ENCODE measurements around the gene HEXD. TPM values are rescaled to one million over a fixed set of nuclear protein-coding genes. Genes with fewer than 3 reads are reported as not detected.
"Not testable (repeated sequence)": the region's sequence is repeated elsewhere in the genome, so short reads cannot be mapped to it uniquely, and the experiment has no call there.

Gene HEXD
- total and polyA plus RNA-seq, 3 experiments from 2014 or later, result 10.6 to 30.4 (median 29.6) TPM

GRCh38 chr17:82412081-82412480, 6.1 kb upstream of the HEXD start:
- H3K4me3 ChIP-seq (ENCODE audit: low read length); H3K9me3 Mint-ChIP-seq; H3K36me3 ChIP-seq (ENCODE audit: insufficient read depth, low read length); H3K4me1 ChIP-seq (ENCODE audit: insufficient read depth, low read length); H3K27me3 Mint-ChIP-seq; H3K4me3 Mint-ChIP-seq; CTCF ChIA-PET; H3K27ac Mint-ChIP-seq; POLR2A ChIA-PET; DNase-seq; H3K27ac ChIP-seq (ENCODE audit: low read depth, low read length); H3K9me3 ChIP-seq (ENCODE audit: low read length); H3K27me3 ChIP-seq (ENCODE audit: insufficient read depth, low read length, poor library complexity, severe bottlenecking): not testable (repeated sequence)
- H3K4me1 Mint-ChIP-seq, result peaks cover 6 to 17% (median 9%) of the 10 kb centered on the region in 3 donors
- H3K36me3 Mint-ChIP-seq, result peaks cover 0 to 32% (median 8%) of the 10 kb centered on the region in 3 donors

DNA sequence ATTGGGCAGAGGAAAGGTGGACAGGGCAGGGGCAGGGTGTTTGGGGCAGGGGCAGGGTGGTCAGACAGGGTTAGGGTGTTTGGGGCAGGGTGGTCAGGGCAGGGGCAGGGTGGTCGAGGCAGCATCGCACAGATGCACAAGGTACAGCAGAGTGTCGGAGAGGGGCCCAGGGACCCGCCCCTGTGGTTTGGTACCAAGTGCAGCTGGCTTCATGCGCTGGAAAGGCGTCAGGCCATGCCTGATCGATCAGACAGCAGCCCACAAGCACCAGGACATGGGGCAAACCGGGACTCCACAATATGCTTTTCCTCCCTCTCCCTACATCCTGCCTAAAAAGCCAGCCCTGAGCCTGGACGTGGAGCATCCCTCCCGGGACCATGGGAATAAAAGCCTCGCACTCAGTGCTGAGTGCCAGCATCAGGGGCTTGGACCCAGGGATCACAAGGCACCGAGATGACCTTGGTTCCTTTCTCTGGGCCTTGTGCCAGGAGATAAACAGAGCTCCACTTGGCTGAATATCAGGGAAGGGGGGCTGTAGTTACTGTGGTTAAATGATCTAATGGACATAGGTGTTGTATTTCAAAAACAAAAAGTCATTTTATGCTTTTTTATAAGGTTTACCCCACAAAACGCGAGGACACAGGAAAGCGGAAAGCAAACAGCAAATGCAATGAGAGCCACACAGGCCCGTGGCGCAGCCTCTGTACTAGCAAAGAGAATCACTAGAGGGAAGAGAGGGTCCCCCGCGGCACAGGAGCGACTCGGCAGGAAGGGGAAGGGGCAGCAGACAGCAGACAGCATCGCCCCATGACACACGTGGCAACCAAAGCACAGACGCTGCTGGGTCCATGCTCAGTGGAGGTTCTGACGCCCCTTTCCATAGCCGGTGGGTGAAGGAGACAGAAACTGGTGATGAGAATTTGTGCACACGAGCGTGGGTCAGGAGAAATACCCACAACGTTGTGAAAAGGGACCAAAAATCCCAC, 5.3 kb upstream of the HEXD start:
- peaks cover 15% of the 10 kb centered on the region for H3K4me1 ChIP-seq (ENCODE audit: insufficient read depth, low read length)
- H3K27me3 ChIP-seq (ENCODE audit: insufficient read depth, low read length, poor library complexity, severe bottlenecking), result no peaks in the 10 kb centered on the region
- H3K4me1 Mint-ChIP-seq, result peaks cover 10 to 18% (median 13%) of the 10 kb centered on the region in 3 donors
- H3K9me3 Mint-ChIP-seq, result no peaks in the 10 kb centered on the region
- peaks cover 0 to 25% (median 6%) of the 10 kb centered on the region in 3 donors for H3K36me3 Mint-ChIP-seq
- DNase-seq, result no peak
- no peaks in the 10 kb centered on the region for H3K36me3 ChIP-seq (ENCODE audit: insufficient read depth, low read length)
- H3K4me3 Mint-ChIP-seq, result peak overlapping the region in 3 of 7 donors; percentile 35 to 56 (median 51)
- ChIA-PET POLR2A (interaction anchor here (0.6 kb wide), 1 partner anchor 10 kb away, joined by 3 read pairs; no protein-coding TSS in a partner anchor), CTCF (interaction anchor here (1.9 kb wide), 1 partner anchor 60 kb away, joined by 5 read pairs; no protein-coding TSS in a partner anchor)
- H3K4me3 ChIP-seq (ENCODE audit: low read length), result no peak overlapping the region
- no peak overlapping the region for H3K27ac Mint-ChIP-seq
- H3K27me3 Mint-ChIP-seq, result no peaks in the 10 kb centered on the region
- H3K9me3 ChIP-seq (ENCODE audit: low read length), result no peaks in the 10 kb centered on the region
- no peak overlapping the region for H3K27ac ChIP-seq (ENCODE audit: low read depth, low read length)

DNA sequence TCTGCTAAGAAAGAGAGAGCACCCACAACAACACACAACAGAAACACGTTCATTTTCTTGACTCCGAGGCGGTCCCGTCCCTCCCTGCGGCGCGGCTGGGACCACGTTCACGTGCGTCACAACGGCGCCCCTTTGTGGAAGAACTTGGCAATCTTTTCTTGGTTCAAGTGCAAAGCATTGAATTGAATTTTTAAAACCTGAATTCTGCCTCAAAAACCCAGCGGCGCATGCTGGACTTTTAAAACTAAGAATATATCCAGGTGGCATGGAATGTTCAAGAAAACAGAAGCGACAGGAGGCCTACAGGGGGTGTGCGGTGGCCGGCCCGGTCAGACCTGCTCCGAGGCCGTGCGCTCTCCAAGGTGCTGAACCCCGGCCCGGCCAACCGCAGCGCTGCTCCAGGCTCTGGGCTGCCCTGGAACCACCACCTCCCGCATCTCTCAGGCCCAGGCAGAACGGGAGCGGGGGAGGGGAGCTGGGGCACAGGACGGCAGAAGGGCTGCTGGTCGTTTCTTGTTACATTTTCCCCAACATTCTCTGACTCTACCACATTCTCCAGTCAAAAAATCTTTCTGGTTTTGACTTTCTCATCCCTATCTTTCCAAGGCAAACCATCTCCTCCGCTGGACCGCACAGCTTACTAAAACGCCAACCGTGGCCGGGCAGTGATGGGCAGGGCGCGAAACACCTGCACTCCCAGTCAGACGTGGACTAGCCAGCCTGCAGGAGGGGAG, 3.4 kb upstream of the HEXD start:
- CTCF ChIA-PET, result interaction anchor here (0.9 to 1.9 kb wide), 4 partner anchors 62 to 117 kb away, joined by 3 to 5 read pairs (median 4); no protein-coding TSS in a partner anchor
- no peaks in the 10 kb centered on the region for H3K9me3 Mint-ChIP-seq
- POLR2A ChIA-PET, result no interaction called here
- Histone ChIP-seq H3K36me3 (ENCODE audit: insufficient read depth, low read length) (no peaks in the 10 kb centered on the region), H3K4me1 (ENCODE audit: insufficient read depth, low read length) (peaks cover 25% of the 10 kb centered on the region), H3K9me3 (ENCODE audit: low read length) (no peaks in the 10 kb centered on the region), H3K27ac (ENCODE audit: low read depth, low read length) (no peak overlapping the region), H3K27me3 (ENCODE audit: insufficient read depth, low read length, poor library complexity, severe bottlenecking) (no peaks in the 10 kb centered on the region), H3K4me3 (ENCODE audit: low read length) (no peak overlapping the region)
- H3K27ac Mint-ChIP-seq, result no peak overlapping the region
- H3K4me1 Mint-ChIP-seq, result peaks cover 19 to 29% (median 19%) of the 10 kb centered on the region in 3 donors
- peak; percentile 47 to 75 (median 61) for DNase-seq
- H3K36me3 Mint-ChIP-seq, result peaks cover 0 to 16% (median 2%) of the 10 kb centered on the region in 3 donors
- H3K27me3 Mint-ChIP-seq, result no peaks in the 10 kb centered on the region
- H3K4me3 Mint-ChIP-seq, result peak overlapping the region in 1 of 7 donors; percentile 24

GRCh38 chr17:82415336-82415735, 2.8 kb upstream of the HEXD start:
- Mint-ChIP-seq H3K27ac (no peak overlapping the region), H3K4me3 (no peak overlapping the region)
- CTCF ChIA-PET, result interaction anchor here (1.5 kb wide), 1 partner anchor 64 kb away, joined by 5 read pairs; no protein-coding TSS in a partner anchor

DNA sequence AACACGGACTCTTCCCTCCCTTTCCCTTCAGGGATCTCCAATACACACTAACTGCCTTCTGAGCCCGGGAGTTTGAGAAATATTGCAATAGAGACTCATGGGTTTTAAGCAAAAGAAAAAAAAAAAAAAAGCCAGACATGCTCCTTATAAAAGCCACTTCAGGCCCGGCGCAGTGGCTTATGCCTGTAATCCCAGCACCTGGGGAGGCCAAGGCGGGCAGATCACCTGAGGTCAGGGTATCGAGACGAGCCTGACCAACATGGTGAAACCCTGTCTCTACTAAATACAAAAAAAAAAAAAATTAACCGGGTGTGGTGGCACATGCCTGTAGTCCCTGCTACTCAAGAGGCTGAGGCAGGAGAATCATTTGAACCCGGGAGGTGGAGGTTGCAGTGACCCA, 2.4 kb upstream of the HEXD start:
- no peak overlapping the region for H3K27ac Mint-ChIP-seq
- Histone ChIP-seq H3K4me1 (ENCODE audit: insufficient read depth, low read length) (peaks cover 31% of the 10 kb centered on the region), H3K4me3 (ENCODE audit: low read length) (no peak overlapping the region), H3K27me3 (ENCODE audit: insufficient read depth, low read length, poor library complexity, severe bottlenecking) (no peaks in the 10 kb centered on the region), H3K27ac (ENCODE audit: low read depth, low read length) (no peak overlapping the region), H3K36me3 (ENCODE audit: insufficient read depth, low read length) (peaks cover 7% of the 10 kb centered on the region), H3K9me3 (ENCODE audit: low read length) (no peaks in the 10 kb centered on the region)
- H3K36me3 Mint-ChIP-seq, result peaks cover 0 to 23% (median 5%) of the 10 kb centered on the region in 3 donors
- H3K9me3 Mint-ChIP-seq, result no peaks in the 10 kb centered on the region
- peaks cover 24 to 35% (median 25%) of the 10 kb centered on the region in 3 donors for H3K4me1 Mint-ChIP-seq
- POLR2A ChIA-PET, result no interaction called here
- DNase-seq, result no peak
- H3K4me3 Mint-ChIP-seq, result no peak overlapping the region
- H3K27me3 Mint-ChIP-seq, result no peaks in the 10 kb centered on the region
- CTCF ChIA-PET, result no interaction called here

More at GRCh38 chr17:82415336-82415735, 2.8 kb upstream of the HEXD start:
- Histone ChIP-seq H3K36me3 (ENCODE audit: insufficient read depth, low read length) (peaks cover 3% of the 10 kb centered on the region), H3K27ac (ENCODE audit: low read depth, low read length) (no peak overlapping the region), H3K4me1 (ENCODE audit: insufficient read depth, low read length) (peaks cover 31% of the 10 kb centered on the region), H3K4me3 (ENCODE audit: low read length) (no peak overlapping the region), H3K27me3 (ENCODE audit: insufficient read depth, low read length, poor library complexity, severe bottlenecking) (no peaks in the 10 kb centered on the region), H3K9me3 (ENCODE audit: low read length) (no peaks in the 10 kb centered on the region)
- DNase-seq, result no peak
- Mint-ChIP-seq H3K27me3 (no peaks in the 10 kb centered on the region), H3K4me1 (peaks cover 24 to 35% (median 24%) of the 10 kb centered on the region in 3 donors), H3K36me3 (peaks cover 0 to 22% (median 5%) of the 10 kb centered on the region in 3 donors), H3K9me3 (no peaks in the 10 kb centered on the region)
- POLR2A ChIA-PET, result no interaction called here

DNA sequence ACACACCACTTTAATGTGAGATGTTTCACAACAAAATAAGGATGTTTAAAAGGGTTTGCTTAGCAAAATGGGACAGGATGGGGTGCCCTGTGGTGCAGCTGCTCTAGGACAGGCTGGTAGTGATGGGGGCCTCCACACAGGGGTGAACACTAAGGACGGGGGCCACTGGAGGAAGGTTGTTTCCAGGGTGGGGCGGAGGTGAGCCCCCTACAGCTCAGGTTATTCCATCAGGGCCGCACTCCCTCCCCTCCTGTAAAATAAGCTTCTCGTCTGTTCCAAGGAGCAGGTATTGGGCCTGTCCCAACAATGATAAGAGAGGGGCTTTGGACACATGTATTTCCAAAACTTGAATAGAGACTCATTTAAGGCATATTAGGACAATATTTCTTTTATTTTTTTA, 1.9 kb upstream of the HEXD start:
- H3K27ac ChIP-seq (ENCODE audit: low read depth, low read length), result no peak overlapping the region
- peak in 1 of 5 donors; percentile 5 for DNase-seq
- H3K4me3 Mint-ChIP-seq, result peak overlapping the region in 2 of 7 donors; percentile 24 to 32
- H3K27ac Mint-ChIP-seq, result no peak overlapping the region
- H3K27me3 Mint-ChIP-seq, result no peaks in the 10 kb centered on the region
- no peaks in the 10 kb centered on the region for H3K9me3 ChIP-seq (ENCODE audit: low read length)
- POLR2A ChIA-PET, result no interaction called here
- peaks cover 31% of the 10 kb centered on the region for H3K4me1 ChIP-seq (ENCODE audit: insufficient read depth, low read length)
- CTCF ChIA-PET, result no interaction called here
- peaks cover 26 to 35% (median 29%) of the 10 kb centered on the region in 3 donors for H3K4me1 Mint-ChIP-seq
- H3K36me3 Mint-ChIP-seq, result peaks cover 0 to 27% (median 7%) of the 10 kb centered on the region in 3 donors
- peaks cover 12% of the 10 kb centered on the region for H3K36me3 ChIP-seq (ENCODE audit: insufficient read depth, low read length)
- no peaks in the 10 kb centered on the region for H3K27me3 ChIP-seq (ENCODE audit: insufficient read depth, low read length, poor library complexity, severe bottlenecking)
- H3K9me3 Mint-ChIP-seq, result no peaks in the 10 kb centered on the region
- H3K4me3 ChIP-seq (ENCODE audit: low read length), result no peak overlapping the region

- Histone ChIP-seq H3K27ac (ENCODE audit: low read depth, low read length) (no peak overlapping the region), H3K4me1 (ENCODE audit: insufficient read depth, low read length) (peaks cover 31% of the 10 kb centered on the region), H3K27me3 (ENCODE audit: insufficient read depth, low read length, poor library complexity, severe bottlenecking) (no peaks in the 10 kb centered on the region), H3K36me3 (ENCODE audit: insufficient read depth, low read length) (peaks cover 12% of the 10 kb centered on the region), H3K4me3 (ENCODE audit: low read length) (no peak overlapping the region), H3K9me3 (ENCODE audit: low read length) (no peaks in the 10 kb centered on the region)
- DNase-seq, result peak in 1 of 5 donors; percentile 39
- Mint-ChIP-seq H3K4me3 (peak overlapping the region in 3 of 7 donors; percentile 6 to 23 (median 13)), H3K9me3 (no peaks in the 10 kb centered on the region), H3K27me3 (no peaks in the 10 kb centered on the region), H3K4me1 (peaks cover 26 to 35% (median 29%) of the 10 kb centered on the region in 3 donors), H3K27ac (no peak overlapping the region), H3K36me3 (peaks cover 0 to 28% (median 7%) of the 10 kb centered on the region in 3 donors)
- CTCF ChIA-PET, result no interaction called here
- POLR2A ChIA-PET, result no interaction called here
These were observed 1.4 kb upstream of the HEXD start for GRCh38 chr17:82416771-82417170.

Data from CD8-positive, alpha-beta memory T cell (primary cell).